ENCODE results near the gene CASKIN1.

- no peak for TF ChIP-seq CTCF (IDR thresholded peaks at IDR 0.05; ENCODE audit: insufficient read depth, low read length)
- TF ChIP-seq REST (IDR thresholded peaks at IDR 0.05; ENCODE audit: insufficient replicate concordance, low read depth): no peak
- 0 out of 2 replicates have a peak, but pooled peaks have one; percentile 16 for TF ChIP-seq POLR2AphosphoS5 (IDR thresholded peaks at IDR 0.05; ENCODE audit: low read depth)
Measured at GRCh38 chr16:2206780-2207433, 10.5 kb upstream of the CASKIN1 start.
